Loucy (cell line): ENCODE results near the gene HIVEP2.

Experiments used
- CTCF ChIP-seq: fragments of 200-600 bp; sonication (generic); conservative IDR thresholded peaks from 2 replicates; pipeline ENCODE4 v1.5.1; 2014; ENCODE audit warnings: mild to moderate bottlenecking, antibody characterized with exemption, low read length
- EZH2phosphoT487 ChIP-seq: fragments of 200-600 bp; IDR thresholded peaks from 2 replicates; pipeline ENCODE4 v1.6.1; 2018; ENCODE audit warnings: antibody characterized with exemption, mild to moderate bottlenecking, moderate library complexity, borderline replicate concordance

GRCh38 chr6:142773859-142774648 lies 170.9 kb downstream of the HIVEP2 start:
- TF ChIP-seq CTCF (no peak), EZH2phosphoT487 (no peak)
